GM12873 (cell line): ENCODE data around the gene APPBP2.

Source experiments
- TF ChIP-seq, protein P1 (sequence below): IDR thresholded peaks from 2 replicates; pipeline ENCODE4 v1.5.1; 2012; ENCODE audit warnings: low read depth, mild to moderate bottlenecking, moderate library complexity, low read length, control low read depth; ENCODE audit not compliant: insufficient read depth; ENCODE audit errors: missing control alignments

Gene APPBP2

DNA sequence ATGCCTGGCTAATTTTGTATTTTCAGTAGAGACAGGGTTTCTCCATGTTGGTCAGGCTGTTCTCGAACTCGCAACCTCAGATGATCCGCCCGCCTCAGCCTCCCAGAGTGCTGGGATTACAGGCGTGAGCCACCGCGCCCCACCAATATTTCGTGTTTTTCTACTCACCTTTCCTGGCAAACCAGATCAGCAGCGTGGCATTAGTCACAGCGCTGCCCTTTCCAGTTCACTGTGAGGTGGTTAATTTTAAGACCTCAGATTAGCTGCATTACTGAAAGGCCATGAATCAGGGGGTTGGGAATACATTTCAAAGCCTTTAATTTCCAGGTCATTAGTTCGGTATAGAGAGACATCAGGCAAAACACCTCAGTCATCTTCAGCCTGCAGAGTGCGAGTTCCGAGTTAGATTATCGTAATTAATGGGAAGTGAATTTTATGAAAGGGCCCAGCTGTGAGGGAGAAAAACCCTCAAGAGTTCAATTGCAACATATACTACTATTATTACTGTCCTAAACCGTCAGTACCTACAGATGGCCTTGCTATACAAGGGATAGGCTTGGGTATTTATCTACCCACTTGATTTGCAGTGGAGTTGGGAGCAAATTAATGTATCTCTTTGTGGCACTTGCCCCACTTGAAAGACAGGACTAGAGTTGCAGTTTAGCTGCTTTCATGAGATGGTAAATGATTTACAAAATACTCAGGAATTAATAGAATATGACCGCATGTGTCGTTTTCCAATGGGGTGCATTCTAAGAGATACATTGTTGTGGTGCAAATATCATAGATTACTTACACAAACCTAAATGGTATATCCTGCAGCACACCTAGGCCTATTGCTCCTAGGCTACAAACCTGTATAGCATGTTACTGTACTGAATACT, 132.0 kb downstream of the APPBP2 start:
- TF ChIP-seq, protein P1, sequence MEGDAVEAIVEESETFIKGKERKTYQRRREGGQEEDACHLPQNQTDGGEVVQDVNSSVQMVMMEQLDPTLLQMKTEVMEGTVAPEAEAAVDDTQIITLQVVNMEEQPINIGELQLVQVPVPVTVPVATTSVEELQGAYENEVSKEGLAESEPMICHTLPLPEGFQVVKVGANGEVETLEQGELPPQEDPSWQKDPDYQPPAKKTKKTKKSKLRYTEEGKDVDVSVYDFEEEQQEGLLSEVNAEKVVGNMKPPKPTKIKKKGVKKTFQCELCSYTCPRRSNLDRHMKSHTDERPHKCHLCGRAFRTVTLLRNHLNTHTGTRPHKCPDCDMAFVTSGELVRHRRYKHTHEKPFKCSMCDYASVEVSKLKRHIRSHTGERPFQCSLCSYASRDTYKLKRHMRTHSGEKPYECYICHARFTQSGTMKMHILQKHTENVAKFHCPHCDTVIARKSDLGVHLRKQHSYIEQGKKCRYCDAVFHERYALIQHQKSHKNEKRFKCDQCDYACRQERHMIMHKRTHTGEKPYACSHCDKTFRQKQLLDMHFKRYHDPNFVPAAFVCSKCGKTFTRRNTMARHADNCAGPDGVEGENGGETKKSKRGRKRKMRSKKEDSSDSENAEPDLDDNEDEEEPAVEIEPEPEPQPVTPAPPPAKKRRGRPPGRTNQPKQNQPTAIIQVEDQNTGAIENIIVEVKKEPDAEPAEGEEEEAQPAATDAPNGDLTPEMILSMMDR, result no peak
